HL-60/S4 treated with phorbol 12-myristate 13-acetate at 8.2 ng/mL for 4 days and 3 days (cell line): ENCODE results near the gene BMI1.
"Not testable (repeated sequence)": the region's sequence is repeated elsewhere in the genome, so short reads cannot be mapped to it uniquely, and the experiment has no call there.

Experiments
- in situ Hi-C: fragments of 300-500 bp; cut with MboI; formaldehyde crosslinking; loops from 2 replicates; pipeline ENCODE4 v1.15.0; 2022; ENCODE audit warnings: low sequenced_read_pairs

Gene BMI1

DNA sequence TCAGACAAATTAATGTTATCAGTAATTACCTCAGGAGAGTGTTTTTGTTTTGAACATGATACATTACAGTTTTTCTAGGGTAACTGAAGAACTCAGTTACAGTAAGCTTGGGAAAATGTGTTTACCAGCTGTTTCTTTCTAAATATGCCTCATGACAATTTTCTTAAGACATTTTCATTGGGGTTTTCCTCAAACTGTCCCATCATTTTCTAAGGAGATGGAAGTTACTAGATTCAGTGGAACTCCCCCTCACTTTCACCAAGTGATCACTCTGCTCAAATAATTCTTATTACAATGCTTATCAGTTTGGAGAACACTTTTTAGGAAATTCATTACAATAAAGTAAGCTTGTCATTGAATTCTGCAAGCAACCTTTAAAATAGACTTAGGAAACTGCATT is 18.0 kb downstream of the BMI1 start:
- in situ Hi-C loops = no loop called here

DNA sequence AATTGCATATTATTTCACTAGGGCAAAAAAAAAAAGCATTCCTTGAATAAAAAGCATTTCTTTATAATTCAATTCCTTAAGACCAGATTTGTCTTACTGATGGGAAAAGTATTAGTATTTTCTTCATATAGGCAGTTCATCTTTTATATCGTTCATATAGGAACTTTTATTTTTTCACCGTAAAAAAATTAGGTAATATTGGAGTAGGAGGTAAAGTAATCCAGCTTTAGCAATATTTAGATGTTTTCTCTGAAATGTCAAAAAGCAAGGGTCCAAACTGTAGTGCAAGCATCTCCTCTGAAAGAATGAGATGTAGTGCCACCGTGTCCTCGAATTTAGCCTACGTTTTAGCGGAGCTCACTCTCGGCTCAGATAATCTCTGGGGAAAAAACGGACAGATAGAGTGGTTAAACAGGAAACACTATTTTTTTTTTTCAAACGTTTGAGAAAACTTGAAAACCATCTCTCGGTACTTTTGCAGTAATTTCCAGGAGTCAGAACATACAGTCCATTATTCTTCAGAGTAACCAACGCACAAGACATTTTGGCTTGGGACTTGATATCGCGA is 18.9 kb downstream of the BMI1 start:
- in situ Hi-C loops = no loop called here

DNA sequence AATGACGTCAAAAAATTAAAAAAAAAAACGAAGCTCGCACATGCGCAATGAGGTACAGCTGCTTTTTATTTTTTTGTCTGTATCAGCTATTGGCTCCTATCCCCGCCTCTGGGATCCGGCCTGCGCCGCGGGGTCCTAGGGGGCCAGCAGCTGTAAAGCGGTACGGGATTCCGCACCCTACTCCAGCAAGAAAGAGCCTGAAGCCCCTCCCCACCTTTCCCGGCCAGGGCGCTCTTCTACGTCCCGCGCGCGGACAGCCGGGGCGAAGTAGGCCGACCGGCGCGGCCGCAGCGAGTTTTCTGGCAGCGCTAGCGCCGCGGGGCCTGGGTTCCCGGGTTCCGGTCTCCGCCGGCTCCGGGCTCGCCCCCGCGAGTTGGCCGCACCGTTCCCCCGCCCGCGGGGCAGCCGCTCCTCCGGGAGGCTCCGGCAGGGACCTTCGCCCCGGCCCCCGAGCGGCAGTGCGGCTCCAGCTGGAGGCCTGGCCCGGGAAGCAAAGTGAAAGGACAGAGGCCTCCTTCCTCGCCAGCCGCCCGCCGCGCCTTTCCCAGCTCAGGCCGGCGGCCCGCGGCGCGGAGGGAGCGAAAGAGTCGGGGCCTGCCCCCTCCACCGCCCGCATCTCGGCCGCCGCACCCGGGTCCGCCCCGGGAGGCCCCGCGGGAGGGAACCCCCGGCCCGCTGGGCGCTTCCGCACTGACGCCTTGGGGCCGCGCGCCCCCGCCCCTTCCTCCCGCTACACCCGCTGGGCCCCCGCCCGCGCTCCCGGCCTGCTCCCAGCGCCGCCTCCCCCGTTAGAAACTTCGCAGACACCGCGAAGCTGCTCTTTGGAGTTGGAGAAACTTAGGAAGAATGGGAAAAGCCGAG is 19.7 kb downstream of the BMI1 start:
- in situ Hi-C loops = no loop called here

DNA sequence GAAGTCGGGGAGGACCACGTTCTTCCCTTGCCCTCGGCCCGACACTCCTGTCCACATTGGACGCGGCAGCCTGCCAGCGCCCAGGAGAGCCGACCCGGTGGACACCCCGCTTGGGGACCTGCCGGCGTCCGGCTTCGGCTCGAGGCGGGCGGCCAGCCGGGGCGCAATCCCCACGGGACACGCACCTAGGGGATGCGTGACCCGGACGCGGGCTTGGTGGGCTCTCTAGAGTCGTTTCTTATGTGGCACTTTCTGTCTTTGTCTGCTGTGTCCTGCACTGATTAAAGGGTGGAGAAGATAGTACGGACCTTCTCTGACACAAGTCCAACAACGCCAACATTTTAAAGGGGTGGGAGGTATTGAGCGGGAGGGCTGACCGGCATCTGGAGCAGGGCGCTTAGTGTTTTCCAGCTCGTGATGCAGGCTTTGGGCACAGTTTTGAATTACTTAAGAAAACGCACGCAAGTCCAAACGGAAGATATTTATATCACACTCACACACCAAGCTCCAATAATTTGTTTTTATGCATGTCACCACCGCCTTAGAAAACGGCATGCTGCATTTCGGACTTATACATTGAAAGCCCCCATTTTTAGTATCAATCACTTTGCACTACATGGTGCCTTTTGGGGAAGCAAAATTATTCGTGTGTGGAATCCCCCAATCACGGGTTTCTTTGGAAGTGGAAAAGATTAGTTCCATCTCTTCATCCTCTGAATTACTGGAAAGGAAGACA is 20.5 kb downstream of the BMI1 start:
- in situ Hi-C loops = no loop called here

DNA sequence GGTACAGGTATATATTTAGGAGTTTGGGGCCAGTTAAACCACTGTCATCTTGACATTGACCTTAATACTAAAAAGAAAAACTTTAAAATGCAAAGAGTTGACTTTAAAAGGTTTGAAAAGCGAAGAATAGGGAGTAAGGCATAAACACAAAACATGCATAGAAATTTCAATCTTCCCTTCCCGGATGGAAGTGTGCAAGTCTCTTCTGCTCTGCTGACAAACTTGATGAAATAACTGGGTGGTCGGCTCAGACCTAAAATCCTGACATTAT is 21.0 kb downstream of the BMI1 start:
- in situ Hi-C loops = no loop called here

DNA sequence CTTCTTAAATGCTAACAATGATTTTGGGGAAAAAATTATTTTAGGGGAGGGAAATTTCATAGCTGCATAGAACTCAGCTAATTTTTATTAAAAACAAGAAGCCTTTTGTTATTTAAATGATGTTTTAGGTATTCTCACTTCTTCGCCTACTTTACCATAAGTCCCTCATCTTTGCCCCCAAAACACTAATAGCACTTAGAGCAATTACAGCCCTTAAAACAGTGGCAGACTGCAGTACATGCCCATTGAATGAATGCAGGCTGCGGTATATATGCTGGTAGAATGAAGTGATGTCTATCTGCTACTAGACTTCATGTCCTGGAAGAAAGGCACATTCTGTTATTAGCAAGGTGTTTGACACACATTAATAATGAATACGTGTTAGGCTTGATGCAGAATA is 21.5 kb downstream of the BMI1 start:
- in situ Hi-C loops = no loop called here

DNA sequence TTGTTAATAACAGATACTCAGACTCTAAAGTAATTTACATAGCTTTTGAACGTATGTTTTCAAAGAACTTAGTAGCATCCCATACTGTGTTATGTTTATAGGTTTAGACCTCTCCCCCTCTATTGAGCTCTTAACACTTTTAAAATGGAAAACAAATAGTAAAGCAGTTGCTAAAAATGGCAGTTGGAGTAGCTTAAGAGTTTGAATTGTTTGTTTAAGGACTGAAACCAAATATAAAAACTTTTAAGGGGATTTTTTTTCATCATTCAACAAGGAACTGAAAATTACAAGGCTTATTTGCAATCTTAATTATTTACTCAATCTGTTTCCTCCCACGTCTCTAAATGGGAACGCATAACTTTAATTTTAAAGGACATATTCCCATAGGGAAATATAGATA is 22.8 kb downstream of the BMI1 start:
- in situ Hi-C loops = no loop called here

DNA sequence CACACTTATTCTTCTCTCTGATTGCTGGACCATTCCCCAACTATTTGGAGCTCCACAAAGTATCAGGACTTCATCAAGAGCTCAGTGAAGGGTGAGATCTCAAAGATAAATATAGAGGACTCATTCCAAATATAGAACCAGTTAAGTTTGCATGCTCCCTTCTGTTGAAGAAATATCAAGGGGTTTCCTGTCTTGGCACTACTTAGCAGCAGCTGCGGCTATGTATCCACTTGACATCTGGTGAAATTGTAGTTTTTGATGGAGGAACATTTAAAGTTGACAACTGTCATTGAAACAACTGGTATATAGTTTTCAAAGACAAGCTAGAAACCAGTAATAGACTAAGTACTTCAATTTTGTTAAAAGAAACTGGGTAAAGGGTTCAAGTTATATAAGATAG is 23.4 kb downstream of the BMI1 start:
- in situ Hi-C loops = no loop called here

DNA sequence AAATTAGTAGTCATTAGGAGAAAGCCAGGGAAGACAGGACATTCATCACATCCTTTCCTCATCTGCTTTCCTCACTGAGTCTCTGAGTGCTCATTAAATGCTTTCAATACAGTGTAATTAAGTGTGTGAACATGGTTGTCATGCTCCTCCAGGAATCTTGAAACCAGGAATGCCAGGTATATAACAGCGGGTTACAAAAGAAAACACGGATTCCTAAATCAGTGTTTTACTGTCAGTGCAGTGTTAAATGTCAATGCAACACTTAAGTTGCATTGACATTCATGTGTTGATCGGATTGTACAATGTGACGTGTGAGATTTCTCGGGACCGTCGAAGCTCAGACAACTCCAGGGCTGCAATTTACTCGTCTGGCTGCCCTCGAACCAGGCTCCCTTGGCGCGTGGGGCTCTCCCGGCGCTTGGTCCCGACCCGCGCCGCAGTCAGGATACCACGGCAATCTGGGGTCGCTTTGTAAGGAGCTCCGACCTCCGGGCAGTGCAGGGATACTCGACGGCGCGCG is 23.9 kb downstream of the BMI1 start:
- in situ Hi-C loops = no loop called here

DNA sequence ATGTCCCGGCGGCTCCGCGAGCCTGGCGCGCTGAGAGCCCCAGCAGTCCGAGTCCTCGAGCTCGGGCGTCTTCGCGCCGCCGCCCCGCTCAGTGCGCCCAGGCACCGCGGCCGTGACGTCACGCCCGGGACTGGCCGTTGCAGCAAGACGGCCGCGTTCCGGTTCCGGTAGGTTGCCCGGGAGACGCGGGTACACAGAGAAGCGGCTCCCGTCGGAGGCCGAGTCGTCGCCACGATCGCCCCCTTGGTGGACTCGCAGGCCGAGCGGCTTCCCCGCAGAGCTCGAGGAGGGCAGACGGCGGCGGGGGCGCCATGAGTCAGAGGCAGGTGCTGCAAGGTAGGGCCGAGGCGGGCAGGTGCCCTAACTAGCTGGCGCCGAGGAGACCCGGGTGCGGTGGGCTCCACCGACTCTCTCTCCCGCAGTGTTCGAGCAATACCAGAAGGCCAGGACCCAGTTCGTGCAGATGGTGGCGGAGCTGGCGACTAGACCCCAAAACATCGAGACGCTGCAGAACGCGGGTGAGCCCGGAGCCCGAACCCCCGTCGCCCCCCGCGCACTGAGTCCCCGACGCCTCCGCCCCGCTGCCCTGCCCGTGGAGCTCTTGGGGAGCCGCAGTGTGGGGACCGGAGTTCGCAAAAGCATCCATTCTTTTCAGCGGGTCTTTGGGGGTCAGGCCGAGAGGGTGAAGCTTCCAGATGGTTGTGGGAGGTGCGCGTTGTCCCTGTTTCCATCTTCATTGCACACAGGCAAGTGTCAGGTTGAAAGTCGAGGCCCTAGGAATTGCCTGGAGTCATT is 24.6 kb downstream of the BMI1 start, which contains the start of gene SPAG6:
SPAG6 (plus strand) TSS at position 196 of the 795 bp plus-strand sequence; CDS start at position 312, 116 bp downstream.
- in situ Hi-C loops = no loop called here

DNA sequence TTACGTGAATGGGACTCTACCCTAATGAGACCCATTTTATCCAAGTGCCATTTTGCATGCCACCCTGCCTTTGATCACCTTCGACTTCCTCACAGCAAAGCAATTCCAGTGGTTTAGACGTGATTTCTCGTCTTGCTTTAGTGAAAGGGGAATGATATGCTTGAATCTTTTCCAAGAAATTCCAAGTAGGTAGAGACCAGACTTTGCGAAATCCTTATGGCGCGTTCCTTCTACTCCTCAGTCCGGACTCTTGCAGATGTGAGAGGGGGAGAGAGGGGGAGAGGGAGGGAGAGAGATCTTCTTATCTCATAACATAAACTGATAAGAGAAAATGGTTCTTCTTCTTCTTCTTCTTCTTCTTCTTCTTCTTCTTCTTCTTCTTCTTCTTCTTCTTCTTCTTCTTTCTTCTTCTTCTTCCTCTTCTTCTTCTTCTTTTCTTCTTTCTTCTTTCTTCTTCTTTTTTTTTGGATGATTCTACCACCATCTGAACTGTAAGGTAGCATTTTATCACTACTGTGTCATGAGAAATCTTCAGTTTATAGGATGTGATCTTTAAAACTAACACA is 25.3 kb downstream of the BMI1 start:
- in situ Hi-C loops = no loop called here

DNA sequence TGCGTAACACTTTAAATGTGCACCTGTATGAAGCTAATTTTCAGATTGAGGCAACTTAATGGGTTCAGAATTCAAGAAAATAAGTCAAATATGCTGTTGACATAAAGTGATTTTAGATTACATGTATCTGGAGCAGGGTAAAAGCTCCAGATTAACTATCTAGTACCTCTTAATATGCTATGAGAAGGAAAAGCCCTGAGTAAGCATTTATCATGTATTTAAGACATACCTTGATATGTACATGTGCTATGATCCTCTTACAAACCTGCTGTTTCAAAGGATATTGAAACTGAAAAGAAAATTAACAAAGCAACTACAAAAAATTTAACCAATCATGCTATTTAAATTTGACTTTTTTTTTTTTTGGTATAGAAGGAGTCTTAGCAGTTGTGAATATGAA is 28.9 kb downstream of the BMI1 start:
- in situ Hi-C loops = no loop called here

DNA sequence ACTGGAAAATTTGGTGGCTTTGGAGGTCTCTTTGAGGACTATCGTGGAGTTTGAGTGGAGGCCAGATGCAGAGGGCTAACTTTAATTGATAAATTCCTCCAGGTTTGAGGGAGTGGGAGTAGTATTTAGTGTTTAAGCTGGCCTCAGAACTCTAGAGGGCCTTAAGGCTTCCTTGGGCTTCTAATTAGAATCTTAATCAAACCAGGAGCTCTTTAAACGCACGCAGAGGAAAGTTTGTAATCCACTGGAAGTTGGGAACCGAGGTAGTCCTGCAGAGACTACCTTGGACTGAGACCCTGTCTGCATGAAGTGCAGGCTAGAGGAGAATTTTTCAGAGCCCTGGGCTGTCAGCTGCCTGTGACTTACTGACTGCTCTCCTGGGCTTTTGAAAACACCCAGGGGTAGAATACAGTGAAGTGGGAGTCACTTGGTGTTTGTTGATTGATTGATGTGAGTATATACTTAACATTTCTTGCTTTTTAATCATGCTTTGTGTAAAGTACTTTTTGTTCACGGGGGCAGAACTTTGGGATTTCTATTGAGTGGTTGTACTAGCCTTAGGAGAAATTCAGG is 30.3 kb downstream of the BMI1 start:
- in situ Hi-C loops = no loop called here

DNA sequence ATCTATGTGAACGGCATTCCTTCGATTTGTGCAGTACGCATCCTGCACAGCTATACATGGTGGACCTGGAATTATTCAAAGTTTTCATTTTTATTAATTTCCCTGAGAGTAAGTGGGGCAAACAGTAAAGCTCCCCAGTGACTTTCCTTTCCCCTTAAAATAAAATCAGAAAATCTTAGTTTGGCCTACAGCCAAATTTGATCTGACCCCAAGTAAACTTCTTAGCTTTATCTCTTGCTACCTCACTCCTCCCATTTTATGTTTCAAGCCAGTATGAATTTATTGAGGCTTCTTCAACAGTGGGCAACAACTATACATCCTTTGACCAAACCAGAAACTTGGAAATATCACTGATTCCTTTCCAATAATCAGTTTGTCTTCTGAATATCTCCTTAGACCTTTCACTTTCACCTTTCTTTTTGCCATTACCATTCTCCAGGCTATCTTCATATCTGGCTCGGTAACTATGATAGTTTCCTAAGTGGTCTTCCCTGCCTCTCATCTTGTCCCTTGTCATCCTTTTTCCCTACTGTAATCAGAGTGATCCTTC is 35.5 kb downstream of the BMI1 start:
- in situ Hi-C loops = no loop called here

DNA sequence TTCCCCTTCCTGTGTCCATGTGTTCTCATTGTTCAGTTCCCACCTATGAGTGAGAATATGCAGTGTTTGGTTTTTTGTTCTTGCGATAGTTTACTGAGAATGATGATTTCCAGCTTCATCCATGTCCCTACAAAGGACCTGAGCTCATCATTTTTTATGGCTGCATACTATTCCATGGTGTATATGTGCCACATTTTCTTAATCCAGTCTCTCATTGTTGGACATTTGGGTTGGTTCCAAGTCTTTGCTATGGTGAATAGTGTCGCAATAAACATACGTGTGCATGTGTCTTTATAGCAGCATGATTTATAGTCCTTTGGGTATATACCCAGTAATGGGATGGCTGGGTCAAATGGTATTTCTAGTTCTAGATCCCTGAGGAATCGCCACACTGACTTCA is 36.9 kb downstream of the BMI1 start:
- in situ Hi-C loops = not testable (repeated sequence)

DNA sequence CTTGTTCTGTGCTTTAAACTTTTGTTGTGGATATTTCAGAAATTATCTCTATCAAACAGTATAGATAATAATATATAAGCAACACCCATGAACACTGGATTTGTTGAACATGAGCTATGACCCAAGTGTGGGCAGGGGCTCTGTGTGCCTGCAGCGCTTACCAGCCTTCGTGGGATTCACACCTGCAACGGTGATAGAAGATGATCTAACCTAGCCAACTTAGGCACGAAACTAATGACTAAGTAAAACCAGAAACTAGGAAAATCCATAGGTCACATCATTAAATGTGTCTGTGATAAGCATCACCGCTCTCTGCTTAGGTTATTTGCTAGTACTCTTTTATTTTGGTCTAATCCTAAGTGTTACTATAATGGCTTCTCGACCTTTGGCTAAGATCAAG is 42.4 kb downstream of the BMI1 start:
- in situ Hi-C loops = no loop called here

DNA sequence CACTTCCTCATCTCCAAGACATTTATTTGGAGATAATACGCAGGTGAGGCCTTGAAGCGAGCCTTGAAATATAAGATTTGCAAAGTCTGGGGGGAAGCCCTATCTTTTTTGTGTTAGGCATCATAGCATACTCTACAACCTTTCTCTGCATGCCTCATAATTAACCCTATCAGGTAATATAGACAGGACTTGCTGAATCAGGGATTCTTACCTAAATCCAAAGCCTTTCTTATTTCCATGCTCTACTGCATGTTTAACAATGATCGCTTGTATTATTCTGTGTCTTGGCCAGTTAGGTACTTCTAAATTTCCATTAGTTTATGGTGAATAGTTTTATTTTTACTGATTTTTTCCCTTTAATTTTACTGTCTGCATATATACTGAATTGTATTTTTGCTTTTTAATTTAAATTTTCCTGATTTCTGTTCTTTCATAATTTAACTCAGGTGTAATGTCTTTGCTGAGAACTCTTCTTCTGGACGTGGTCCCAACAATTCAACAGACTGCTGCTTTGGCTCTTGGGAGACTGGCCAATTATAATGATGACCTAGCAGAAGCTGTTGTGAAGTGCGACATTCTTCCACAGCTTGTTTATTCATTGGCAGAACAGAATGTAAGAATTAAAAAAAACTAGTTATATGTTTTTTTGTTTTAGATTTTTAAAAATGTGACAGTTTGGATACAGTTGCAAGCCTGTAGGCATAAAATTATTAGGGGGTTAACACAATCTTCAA is 43.7 kb downstream of the BMI1 start:
- in situ Hi-C loops = no loop called here

DNA sequence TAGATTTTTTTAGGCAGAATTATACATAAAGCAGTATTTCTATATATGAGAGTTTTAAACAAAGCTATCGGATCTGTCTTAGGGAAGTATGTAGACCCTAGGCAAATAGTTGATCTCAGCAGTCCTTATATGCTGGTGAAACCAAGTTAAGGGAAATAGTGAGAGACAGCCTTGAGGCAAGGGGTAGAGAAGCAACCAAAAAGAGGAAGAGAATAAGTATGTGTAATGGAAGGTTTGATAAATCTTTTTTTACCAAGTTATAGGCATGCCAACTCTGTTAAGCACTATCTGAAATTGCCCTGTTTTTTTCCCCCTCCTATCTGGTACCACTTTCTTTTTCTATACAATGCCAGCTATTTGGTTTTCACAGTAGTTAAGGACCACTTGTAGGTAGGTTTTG is 44.3 kb downstream of the BMI1 start:
- in situ Hi-C loops = no loop called here

DNA sequence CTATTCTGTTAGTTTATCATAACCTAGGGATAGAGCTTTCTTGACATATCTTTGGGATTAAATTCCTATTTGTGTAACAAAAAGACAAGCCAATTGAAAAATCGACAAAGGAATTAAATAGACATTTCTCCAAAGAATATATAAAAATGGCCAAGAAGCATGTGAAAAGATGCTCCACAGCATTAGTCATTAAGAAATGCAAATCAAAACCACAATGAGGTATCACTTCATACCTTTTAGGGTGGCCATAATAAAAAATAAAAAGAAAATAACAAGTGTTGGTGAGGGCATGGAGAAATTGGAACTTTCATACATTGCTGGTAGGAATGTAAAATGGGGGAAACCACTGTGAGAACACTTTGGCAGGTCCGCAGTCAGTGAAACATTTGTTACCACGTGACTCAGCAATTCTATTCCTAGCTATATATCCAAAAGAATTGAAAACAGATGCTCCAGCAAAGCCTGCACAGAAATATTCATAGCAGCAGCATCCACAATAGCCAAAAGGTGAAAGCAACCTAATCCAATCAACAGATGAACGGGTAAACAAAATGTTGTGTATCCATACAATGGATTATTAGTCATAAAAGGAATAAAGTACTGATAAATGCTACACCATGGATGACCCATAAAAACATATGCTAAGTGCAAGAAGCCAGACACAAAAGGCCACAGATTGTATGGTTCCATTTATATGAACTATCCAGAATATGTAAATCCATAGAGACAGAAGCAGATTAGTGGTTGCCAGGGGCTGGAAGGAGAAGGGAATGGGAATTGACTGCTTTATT is 44.9 kb downstream of the BMI1 start:
- in situ Hi-C loops = no loop called here
